ENCODE results near the gene PRDX6. TPM values are rescaled to one million over a fixed set of nuclear protein-coding genes. Genes with fewer than 3 reads are reported as not detected.
"Not testable (repeated sequence)": the region's sequence is repeated elsewhere in the genome, so short reads cannot be mapped to it uniquely, and the experiment has no call there.

Gene PRDX6
- total and polyA plus RNA-seq, 4 experiments from 2014 or later = 69.9 to 112 (median 81.6) TPM

DNA sequence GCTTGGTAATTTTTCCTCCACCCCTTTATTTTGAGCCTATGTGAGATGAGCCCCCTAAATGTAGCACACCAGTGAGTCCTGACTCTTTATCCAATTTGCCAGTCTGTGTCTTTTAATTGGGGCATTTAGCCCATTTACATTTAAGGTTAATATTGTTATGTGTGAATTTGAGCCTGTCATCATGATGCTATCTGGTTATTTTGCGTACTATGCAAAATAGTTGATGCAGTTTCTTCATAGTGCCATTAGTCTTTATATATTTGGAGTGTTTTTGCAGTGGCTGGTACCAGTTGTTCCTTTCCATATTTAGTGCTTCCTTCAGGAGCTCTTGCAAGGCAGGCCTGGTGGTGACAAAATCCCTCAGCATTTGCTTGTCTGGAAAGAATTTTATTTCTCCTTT is 37.4 kb downstream of the PRDX6 start:
- H3K4me1 ChIP-seq (ENCODE audit: insufficient read depth, low read length); H3K9me3 ChIP-seq (ENCODE audit: control insufficient read depth in 1 of 2, low read length in 2 of 2); H3K27me3 ChIP-seq (ENCODE audit: insufficient read depth, low read length); H3K4me3 ChIP-seq (ENCODE audit: low read length in 2 of 2); H3K36me3 ChIP-seq (ENCODE audit: insufficient read depth, low read length); DNase-seq; H3K4me1 Mint-ChIP-seq; intact Hi-C loops (cut with micrococcal nuclease); H3K4me3 Mint-ChIP-seq; POLR2A ChIA-PET (ENCODE audit: partially characterized antibody); H3K27me3 Mint-ChIP-seq; H3K36me3 Mint-ChIP-seq; CTCF ChIA-PET (ENCODE audit: partially characterized antibody); H3K27ac Mint-ChIP-seq; H3K27ac ChIP-seq (ENCODE audit: low read depth, low read length): not testable (repeated sequence)
- peaks cover 0 to 14% (median 8%) of the 10 kb centered on the region in 8 donors for H3K9me3 Mint-ChIP-seq

DNA sequence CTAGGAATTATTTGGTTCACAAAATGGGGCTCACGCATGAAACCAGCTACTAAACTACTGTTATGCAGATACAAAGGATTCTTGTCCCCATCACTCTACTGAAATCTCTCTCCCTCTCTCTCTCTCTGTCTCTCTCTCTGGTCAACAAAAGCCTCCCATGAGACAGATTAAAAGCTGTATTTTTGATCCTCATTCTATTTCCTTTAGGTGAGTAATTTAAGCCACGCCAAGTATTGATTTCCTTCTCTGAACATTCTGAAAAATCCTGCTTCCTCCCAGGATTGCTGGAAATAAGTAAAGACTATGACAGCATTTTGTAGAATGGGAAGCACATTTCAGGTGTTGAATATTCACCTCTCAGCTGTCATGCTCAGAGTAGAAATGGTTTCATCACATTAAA is 43.7 kb downstream of the PRDX6 start:
- Mint-ChIP-seq H3K27me3 (peaks cover 0 to 2% of the 10 kb centered on the region in 2 donors), H3K36me3 (no peaks in the 10 kb centered on the region), H3K27ac (no peak overlapping the region), H3K4me1 (peaks cover 3 to 8% (median 6%) of the 10 kb centered on the region in 4 donors), H3K4me3 (no peak overlapping the region), H3K9me3 (no peaks in the 10 kb centered on the region)
- H3K4me1 ChIP-seq (ENCODE audit: insufficient read depth, low read length) = peaks cover 9% of the 10 kb centered on the region
- no peak overlapping the region for H3K4me3 ChIP-seq (ENCODE audit: low read length in 2 of 2)
- no peaks in the 10 kb centered on the region for H3K27me3 ChIP-seq (ENCODE audit: insufficient read depth, low read length)
- intact Hi-C loops (cut with micrococcal nuclease) = no loop called here
- H3K36me3 ChIP-seq (ENCODE audit: insufficient read depth, low read length) = no peaks in the 10 kb centered on the region
- H3K27ac ChIP-seq (ENCODE audit: low read depth, low read length) = no peak overlapping the region
- DNase-seq = no peak
- H3K9me3 ChIP-seq (ENCODE audit: control insufficient read depth in 1 of 2, low read length in 2 of 2) = no peaks in the 10 kb centered on the region
- POLR2A ChIA-PET (ENCODE audit: partially characterized antibody) = no interaction called here
- CTCF ChIA-PET (ENCODE audit: partially characterized antibody) = no interaction called here

DNA sequence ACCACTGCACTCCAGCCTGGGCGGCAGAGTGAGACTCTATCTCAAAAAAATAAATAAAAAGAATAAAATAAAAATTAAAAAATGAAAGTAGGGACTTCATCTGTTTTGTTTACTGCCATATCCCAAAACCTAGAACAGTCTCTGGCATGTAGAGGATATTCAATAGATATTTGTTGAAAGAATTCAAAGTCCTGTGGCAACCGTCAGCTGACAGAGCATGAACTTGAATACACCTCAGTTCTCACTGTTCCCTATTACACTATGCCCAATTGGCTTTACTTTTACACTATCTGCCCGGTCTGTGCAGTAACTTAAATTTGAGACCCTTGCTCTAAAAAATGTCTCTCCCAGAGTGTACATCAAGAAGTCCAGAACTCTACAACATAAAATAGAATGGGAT is 46.2 kb downstream of the PRDX6 start:
- DNase-seq = no peak
- Histone ChIP-seq H3K27me3 (ENCODE audit: insufficient read depth, low read length) (no peaks in the 10 kb centered on the region), H3K4me1 (ENCODE audit: insufficient read depth, low read length) (peaks cover 7% of the 10 kb centered on the region), H3K27ac (ENCODE audit: low read depth, low read length) (no peak overlapping the region), H3K4me3 (ENCODE audit: low read length in 2 of 2) (no peak overlapping the region), H3K9me3 (ENCODE audit: control insufficient read depth in 1 of 2, low read length in 2 of 2) (no peaks in the 10 kb centered on the region), H3K36me3 (ENCODE audit: insufficient read depth, low read length) (no peaks in the 10 kb centered on the region)
- POLR2A ChIA-PET (ENCODE audit: partially characterized antibody) = no interaction called here
- no peak overlapping the region for H3K27ac Mint-ChIP-seq
- peaks cover 0 to 1% (median 0%) of the 10 kb centered on the region in 8 donors for H3K9me3 Mint-ChIP-seq
- peaks cover 5 to 16% (median 10%) of the 10 kb centered on the region in 4 donors for H3K4me1 Mint-ChIP-seq
- no peaks in the 10 kb centered on the region for H3K36me3 Mint-ChIP-seq
- H3K4me3 Mint-ChIP-seq = no peak overlapping the region
- intact Hi-C loops (cut with micrococcal nuclease) = no loop called here
- CTCF ChIA-PET (ENCODE audit: partially characterized antibody) = no interaction called here
- H3K27me3 Mint-ChIP-seq = peaks cover 0 to 2% of the 10 kb centered on the region in 2 donors

DNA sequence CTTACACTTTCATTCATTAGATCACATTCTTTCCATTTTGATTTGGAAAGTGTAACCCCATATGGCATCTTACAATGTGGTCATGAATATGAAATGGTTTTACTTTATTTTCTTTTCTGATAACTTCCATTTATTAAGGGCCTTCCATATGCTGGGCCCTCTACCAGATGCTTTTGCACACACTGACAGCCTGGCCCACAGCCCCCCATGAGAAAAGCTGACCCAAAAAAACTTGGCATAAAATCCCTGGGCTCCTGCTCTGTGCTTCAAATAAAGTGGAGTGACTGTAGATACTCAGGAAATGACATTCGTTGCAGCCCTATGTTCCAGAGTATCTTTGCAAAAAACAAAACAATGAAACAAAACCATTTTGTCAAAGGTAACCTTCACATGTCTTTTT is 48.8 kb downstream of the PRDX6 start:
- H3K4me1 Mint-ChIP-seq = peaks cover 7 to 29% (median 21%) of the 10 kb centered on the region in 4 donors
- H3K4me3 ChIP-seq (ENCODE audit: low read length in 2 of 2) = no peak overlapping the region
- peaks cover 14% of the 10 kb centered on the region for H3K4me1 ChIP-seq (ENCODE audit: insufficient read depth, low read length)
- peaks cover 0 to 1% (median 0%) of the 10 kb centered on the region in 8 donors for H3K9me3 Mint-ChIP-seq
- H3K27ac Mint-ChIP-seq = no peak overlapping the region
- intact Hi-C loops (cut with micrococcal nuclease) = no loop called here
- no peak overlapping the region for H3K27ac ChIP-seq (ENCODE audit: low read depth, low read length)
- H3K36me3 Mint-ChIP-seq = no peaks in the 10 kb centered on the region
- no peak for DNase-seq
- ChIA-PET POLR2A (ENCODE audit: partially characterized antibody) (no interaction called here), CTCF (ENCODE audit: partially characterized antibody) (no interaction called here)
- H3K36me3 ChIP-seq (ENCODE audit: insufficient read depth, low read length) = no peaks in the 10 kb centered on the region
- H3K27me3 ChIP-seq (ENCODE audit: insufficient read depth, low read length) = no peaks in the 10 kb centered on the region
- H3K4me3 Mint-ChIP-seq = no peak overlapping the region
- H3K27me3 Mint-ChIP-seq = peaks cover 0 to 2% of the 10 kb centered on the region in 2 donors
- no peaks in the 10 kb centered on the region for H3K9me3 ChIP-seq (ENCODE audit: control insufficient read depth in 1 of 2, low read length in 2 of 2)

DNA sequence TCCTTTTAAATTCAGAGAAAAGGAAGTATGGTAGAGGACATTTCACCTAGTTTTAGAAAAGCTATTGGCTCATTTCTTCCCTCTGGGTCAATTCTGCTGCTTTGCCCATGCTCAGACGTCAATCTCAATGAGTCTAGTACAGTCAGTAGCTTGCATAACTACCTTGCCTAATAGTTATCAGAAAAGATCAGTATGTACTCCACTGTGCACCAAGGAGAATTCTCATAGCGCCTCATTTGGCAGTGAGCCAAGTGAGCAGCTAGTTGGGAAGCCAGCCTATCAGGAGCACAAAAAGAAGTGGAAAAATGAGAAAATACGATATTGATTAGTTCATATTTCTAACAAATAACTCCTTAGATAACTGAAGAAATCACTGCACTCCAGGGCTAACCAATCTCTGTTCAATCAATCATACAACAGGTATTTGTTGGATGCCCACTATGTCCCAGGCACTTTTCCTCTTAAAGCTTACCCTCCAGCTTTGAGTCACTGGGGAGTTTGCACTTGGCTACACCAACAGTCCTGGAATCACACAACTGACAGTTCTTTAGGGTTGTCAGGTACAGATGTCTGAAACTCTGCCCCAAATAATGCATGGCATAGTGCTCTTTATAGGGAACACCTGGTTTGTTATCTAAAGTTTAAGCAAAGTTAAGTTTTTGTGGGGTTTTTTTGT is 50.2 kb downstream of the PRDX6 start:
- H3K27ac ChIP-seq (ENCODE audit: low read depth, low read length) = no peak overlapping the region
- CTCF ChIA-PET (ENCODE audit: partially characterized antibody) = no interaction called here
- POLR2A ChIA-PET (ENCODE audit: partially characterized antibody) = interaction anchor here (1.0 kb wide), 1 partner anchor 51 kb away, joined by 4 read pairs; the partner anchor contains the start of gene PRDX6

DNA sequence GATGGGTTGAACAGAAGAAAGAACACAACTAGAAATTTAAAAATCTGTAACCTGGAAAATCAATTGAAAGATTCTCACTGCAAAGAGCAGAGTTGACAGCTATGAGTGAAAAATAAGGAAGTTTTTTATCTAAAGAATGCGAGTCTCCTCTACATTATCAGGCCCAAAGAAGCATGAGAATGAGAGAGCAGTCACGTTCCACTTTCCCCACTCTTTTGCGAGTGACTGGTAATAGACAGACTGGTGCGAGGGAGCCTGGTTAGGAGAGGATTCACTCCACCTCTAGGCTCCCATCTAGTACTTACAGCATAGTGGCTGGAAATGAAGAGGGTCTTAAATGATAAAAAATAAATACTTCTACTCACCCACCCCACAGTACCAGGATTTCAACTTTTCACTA is 52.0 kb downstream of the PRDX6 start:
- CTCF ChIA-PET (ENCODE audit: partially characterized antibody) = no interaction called here
- H3K36me3 Mint-ChIP-seq = peaks cover 0 to 2% of the 10 kb centered on the region in 2 donors

More for the DNA sequence above, 50.2 kb downstream of the PRDX6 start:
- Mint-ChIP-seq H3K4me1 (peaks cover 12 to 40% (median 27%) of the 10 kb centered on the region in 4 donors), H3K36me3 (peaks cover 0 to under 1% of the 10 kb centered on the region in 2 donors), H3K4me3 (no peak overlapping the region), H3K27me3 (peaks cover 0 to 2% of the 10 kb centered on the region in 2 donors), H3K27ac (no peak overlapping the region), H3K9me3 (peaks cover 0 to 1% (median 0%) of the 10 kb centered on the region in 8 donors)
- Histone ChIP-seq H3K36me3 (ENCODE audit: insufficient read depth, low read length) (no peaks in the 10 kb centered on the region), H3K27me3 (ENCODE audit: insufficient read depth, low read length) (no peaks in the 10 kb centered on the region), H3K4me3 (ENCODE audit: low read length in 2 of 2) (no peak overlapping the region), H3K4me1 (ENCODE audit: insufficient read depth, low read length) (peaks cover 19% of the 10 kb centered on the region), H3K9me3 (ENCODE audit: control insufficient read depth in 1 of 2, low read length in 2 of 2) (no peaks in the 10 kb centered on the region)
- DNase-seq = no peak
- intact Hi-C loops (cut with micrococcal nuclease) = no loop called here

DNA sequence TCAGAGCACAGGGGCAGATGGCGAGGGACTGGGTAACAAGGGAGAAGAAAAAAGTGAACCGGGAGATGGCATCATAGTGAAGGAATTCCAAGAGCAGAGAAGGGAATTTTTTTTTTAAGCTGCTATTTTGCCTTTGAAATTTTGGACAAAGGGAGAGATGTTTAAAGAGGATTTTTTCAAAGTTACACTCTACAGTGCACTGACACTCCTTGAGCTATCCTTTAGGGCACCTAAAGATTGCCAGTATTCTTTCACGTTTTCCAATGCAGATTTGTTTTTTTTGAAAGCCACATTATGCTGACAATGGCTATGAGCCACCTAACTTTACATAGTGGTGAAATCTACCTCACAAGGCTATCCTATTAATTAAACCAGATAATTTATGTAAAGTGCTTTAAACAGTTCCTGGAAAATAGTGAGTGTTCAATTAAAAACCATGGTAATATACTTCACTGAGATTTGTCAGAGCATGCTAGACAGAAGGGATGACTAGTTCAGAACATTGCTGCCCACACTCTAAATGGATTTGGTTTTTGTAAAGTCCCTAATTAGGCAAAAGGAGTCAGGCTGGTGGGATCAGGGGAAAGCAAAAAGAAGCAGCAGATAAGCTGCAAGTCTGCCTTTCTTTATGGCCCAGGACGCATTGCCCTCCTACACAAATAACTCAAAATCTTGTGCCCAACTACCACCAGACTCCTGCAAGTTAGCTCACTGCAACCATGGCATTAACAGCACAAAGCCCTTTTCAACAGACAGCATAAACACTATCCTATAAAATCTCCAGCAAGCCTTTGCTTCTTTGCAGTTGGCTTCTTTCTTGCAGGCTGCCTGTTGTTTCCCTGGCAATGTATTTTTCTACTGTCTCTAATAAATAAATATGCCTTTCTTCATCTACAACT is 53.9 kb downstream of the PRDX6 start:
- Mint-ChIP-seq H3K4me3 (no peak overlapping the region), H3K27me3 (peaks cover 0 to 3% of the 10 kb centered on the region in 2 donors), H3K9me3 (peaks cover 0 to 1% (median 0%) of the 10 kb centered on the region in 8 donors), H3K4me1 (peaks cover 17 to 47% (median 30%) of the 10 kb centered on the region in 4 donors), H3K36me3 (peaks cover 0 to 2% of the 10 kb centered on the region in 2 donors), H3K27ac (peak overlapping the region in 1 of 7 donors; percentile 69)
- Histone ChIP-seq H3K27ac (ENCODE audit: low read depth, low read length) (no peak overlapping the region), H3K4me3 (ENCODE audit: low read length in 2 of 2) (no peak overlapping the region), H3K4me1 (ENCODE audit: insufficient read depth, low read length) (peaks cover 23% of the 10 kb centered on the region), H3K36me3 (ENCODE audit: insufficient read depth, low read length) (no peaks in the 10 kb centered on the region), H3K27me3 (ENCODE audit: insufficient read depth, low read length) (no peaks in the 10 kb centered on the region), H3K9me3 (ENCODE audit: control insufficient read depth in 1 of 2, low read length in 2 of 2) (no peaks in the 10 kb centered on the region)
- CTCF ChIA-PET (ENCODE audit: partially characterized antibody) = no interaction called here
- POLR2A ChIA-PET (ENCODE audit: partially characterized antibody) = interaction anchor here (0.5 to 3.2 kb wide), 3 partner anchors 10 to 98 kb away, joined by 4 to 9 read pairs (median 5); partner anchors contain the start of gene PRDX6
- intact Hi-C loops (cut with micrococcal nuclease) = no loop called here
- no peak for DNase-seq

More for the DNA sequence above, 52.0 kb downstream of the PRDX6 start:
- intact Hi-C loops (cut with micrococcal nuclease) = no loop called here
- no peak overlapping the region for H3K4me3 ChIP-seq (ENCODE audit: low read length in 2 of 2)
- no peaks in the 10 kb centered on the region for H3K9me3 ChIP-seq (ENCODE audit: control insufficient read depth in 1 of 2, low read length in 2 of 2)
- Mint-ChIP-seq H3K4me1 (peaks cover 17 to 47% (median 32%) of the 10 kb centered on the region in 4 donors), H3K4me3 (no peak overlapping the region), H3K27me3 (no peaks in the 10 kb centered on the region), H3K9me3 (peaks cover 0 to 1% (median 0%) of the 10 kb centered on the region in 8 donors), H3K27ac (peak overlapping the region in 6 of 7 donors; percentile 1 to 75 (median 35))
- no peak overlapping the region for H3K27ac ChIP-seq (ENCODE audit: low read depth, low read length)
- no peaks in the 10 kb centered on the region for H3K27me3 ChIP-seq (ENCODE audit: insufficient read depth, low read length)
- POLR2A ChIA-PET (ENCODE audit: partially characterized antibody) = interaction anchor here (1.0 kb wide), 1 partner anchor 186 kb away, joined by 3 read pairs; the partner anchor contains the start of gene KLHL20
- no peak for DNase-seq
- no peaks in the 10 kb centered on the region for H3K36me3 ChIP-seq (ENCODE audit: insufficient read depth, low read length)
- H3K4me1 ChIP-seq (ENCODE audit: insufficient read depth, low read length) = peaks cover 23% of the 10 kb centered on the region
